ENCODE measurements around the gene RDM1. TPM values are rescaled to one million over a fixed set of nuclear protein-coding genes. Genes with fewer than 3 reads are reported as not detected.

Gene RDM1
- total and polyA plus RNA-seq, 2 experiments from 2014 or later, result 3.9 to 8.8 TPM

DNA sequence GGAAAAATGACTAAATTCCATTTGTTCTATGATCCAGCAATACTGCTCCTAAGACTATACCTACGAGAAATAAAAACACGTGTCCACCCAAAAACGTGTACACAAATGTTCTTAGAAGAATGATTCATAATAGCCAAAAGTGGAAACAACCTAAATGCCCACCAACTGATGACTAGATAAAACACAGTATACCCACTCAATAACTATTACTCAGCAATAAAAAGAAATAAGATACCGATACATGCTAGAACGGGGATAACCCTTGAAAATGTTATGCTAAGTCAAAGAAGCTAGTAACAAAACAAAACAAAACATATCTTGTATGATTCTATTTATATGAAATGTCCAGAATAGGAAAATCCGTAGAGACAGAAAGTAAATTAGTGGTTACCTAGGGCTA, 33.1 kb upstream of the RDM1 start (continued):
- TF ChIP-seq, protein P1, sequence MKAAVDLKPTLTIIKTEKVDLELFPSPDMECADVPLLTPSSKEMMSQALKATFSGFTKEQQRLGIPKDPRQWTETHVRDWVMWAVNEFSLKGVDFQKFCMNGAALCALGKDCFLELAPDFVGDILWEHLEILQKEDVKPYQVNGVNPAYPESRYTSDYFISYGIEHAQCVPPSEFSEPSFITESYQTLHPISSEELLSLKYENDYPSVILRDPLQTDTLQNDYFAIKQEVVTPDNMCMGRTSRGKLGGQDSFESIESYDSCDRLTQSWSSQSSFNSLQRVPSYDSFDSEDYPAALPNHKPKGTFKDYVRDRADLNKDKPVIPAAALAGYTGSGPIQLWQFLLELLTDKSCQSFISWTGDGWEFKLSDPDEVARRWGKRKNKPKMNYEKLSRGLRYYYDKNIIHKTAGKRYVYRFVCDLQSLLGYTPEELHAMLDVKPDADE (IDR thresholded peaks at IDR 0.05), result no peak

DNA sequence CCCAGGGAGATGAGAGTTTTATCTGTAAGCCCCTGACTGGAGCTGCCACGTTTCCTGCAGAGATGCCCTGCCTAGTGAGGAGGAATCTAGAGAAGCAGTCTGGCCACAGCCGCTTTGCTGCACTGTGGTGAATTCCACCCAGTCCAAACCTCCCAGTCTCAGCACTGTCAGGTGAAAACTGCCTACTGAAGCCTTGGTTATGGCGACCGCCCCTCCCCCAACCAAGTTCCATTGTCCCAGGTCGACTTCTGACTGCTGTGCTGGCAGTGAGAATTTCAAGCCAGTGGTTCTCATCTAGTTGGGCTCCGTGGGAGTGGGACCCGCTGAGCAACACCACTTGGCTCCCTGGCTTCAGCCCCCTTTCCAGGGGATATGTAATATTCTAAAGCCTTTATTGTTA, 23.1 kb upstream of the RDM1 start:
- no peaks in the 10 kb centered on the region for H3K36me3 ChIP-seq (ENCODE audit: insufficient read depth)
- peaks cover 9% of the 10 kb centered on the region; the same call in 1 of the 2 replicates for H3K9me2 ChIP-seq (ENCODE audit: insufficient read depth)
- no peaks in the 10 kb centered on the region for H3F3A ChIP-seq (replicated peaks; ENCODE audit: low read depth)
- TF ChIP-seq, protein P1 (IDR thresholded peaks at IDR 0.05), result no peak
- TF ChIP-seq ZNF331 (CRISPR knock-in tag; IDR thresholded peaks at IDR 0.05; ENCODE audit: low read depth) (no peak), EZH2 (IDR thresholded peaks at IDR 0.05; ENCODE audit: low read depth, unreplicated experiment) (no peak), CREB1 (CRISPR knock-in tag; IDR thresholded peaks at IDR 0.05; ENCODE audit: low read depth) (no peak), POLR2AphosphoS5 (IDR thresholded peaks at IDR 0.05; ENCODE audit: low read depth) (no peak), STAT1 (IDR thresholded peaks at IDR 0.05; ENCODE audit: unreplicated experiment) (no peak)
- TF ChIP-seq, protein P2, sequence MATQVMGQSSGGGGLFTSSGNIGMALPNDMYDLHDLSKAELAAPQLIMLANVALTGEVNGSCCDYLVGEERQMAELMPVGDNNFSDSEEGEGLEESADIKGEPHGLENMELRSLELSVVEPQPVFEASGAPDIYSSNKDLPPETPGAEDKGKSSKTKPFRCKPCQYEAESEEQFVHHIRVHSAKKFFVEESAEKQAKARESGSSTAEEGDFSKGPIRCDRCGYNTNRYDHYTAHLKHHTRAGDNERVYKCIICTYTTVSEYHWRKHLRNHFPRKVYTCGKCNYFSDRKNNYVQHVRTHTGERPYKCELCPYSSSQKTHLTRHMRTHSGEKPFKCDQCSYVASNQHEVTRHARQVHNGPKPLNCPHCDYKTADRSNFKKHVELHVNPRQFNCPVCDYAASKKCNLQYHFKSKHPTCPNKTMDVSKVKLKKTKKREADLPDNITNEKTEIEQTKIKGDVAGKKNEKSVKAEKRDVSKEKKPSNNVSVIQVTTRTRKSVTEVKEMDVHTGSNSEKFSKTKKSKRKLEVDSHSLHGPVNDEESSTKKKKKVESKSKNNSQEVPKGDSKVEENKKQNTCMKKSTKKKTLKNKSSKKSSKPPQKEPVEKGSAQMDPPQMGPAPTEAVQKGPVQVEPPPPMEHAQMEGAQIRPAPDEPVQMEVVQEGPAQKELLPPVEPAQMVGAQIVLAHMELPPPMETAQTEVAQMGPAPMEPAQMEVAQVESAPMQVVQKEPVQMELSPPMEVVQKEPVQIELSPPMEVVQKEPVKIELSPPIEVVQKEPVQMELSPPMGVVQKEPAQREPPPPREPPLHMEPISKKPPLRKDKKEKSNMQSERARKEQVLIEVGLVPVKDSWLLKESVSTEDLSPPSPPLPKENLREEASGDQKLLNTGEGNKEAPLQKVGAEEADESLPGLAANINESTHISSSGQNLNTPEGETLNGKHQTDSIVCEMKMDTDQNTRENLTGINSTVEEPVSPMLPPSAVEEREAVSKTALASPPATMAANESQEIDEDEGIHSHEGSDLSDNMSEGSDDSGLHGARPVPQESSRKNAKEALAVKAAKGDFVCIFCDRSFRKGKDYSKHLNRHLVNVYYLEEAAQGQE (IDR thresholded peaks at IDR 0.05; ENCODE audit: unreplicated experiment), result no peak
- H3K27me3 ChIP-seq (ENCODE audit: insufficient read depth), result no peaks in the 10 kb centered on the region
- peak; percentile 48; the same call in 2 of the 3 replicates for ATAC-seq
- peaks cover 3% of the 10 kb centered on the region for H3K27me3 Mint-ChIP-seq (ENCODE audit: insufficient read depth, low read depth, poor library complexity)
- H3K9me3 Mint-ChIP-seq, result no peaks in the 10 kb centered on the region
- no peaks in the 10 kb centered on the region for H3K79me2 ChIP-seq (replicated peaks; ENCODE audit: insufficient read depth)
- H3K4me2 ChIP-seq, result 0 out of 2 replicates have a peak overlapping the region, but pooled peaks have one; percentile 36
- H2AFZ ChIP-seq, result peak overlapping the region; percentile 99
- peaks cover 12% of the 10 kb centered on the region; the same call in 2 of the 3 replicates for H3K4me1 Mint-ChIP-seq
- no peak overlapping the region for H3K4me3 Mint-ChIP-seq
- H3K27ac ChIP-seq (ENCODE audit: low read depth), result no peak overlapping the region
- H4K20me1 ChIP-seq (replicated peaks; ENCODE audit: insufficient read depth), result no peaks in the 10 kb centered on the region
- no peak overlapping the region for H3K4me3 ChIP-seq
- H3K4me1 ChIP-seq (ENCODE audit: insufficient read depth), result peaks cover 11% of the 10 kb centered on the region
- peak; percentile 47 for DNase-seq (ENCODE audit: low spot score)
- no peak overlapping the region for H3K27ac Mint-ChIP-seq
- H3K36me3 Mint-ChIP-seq (ENCODE audit: low read depth), result no peaks in the 10 kb centered on the region

DNA sequence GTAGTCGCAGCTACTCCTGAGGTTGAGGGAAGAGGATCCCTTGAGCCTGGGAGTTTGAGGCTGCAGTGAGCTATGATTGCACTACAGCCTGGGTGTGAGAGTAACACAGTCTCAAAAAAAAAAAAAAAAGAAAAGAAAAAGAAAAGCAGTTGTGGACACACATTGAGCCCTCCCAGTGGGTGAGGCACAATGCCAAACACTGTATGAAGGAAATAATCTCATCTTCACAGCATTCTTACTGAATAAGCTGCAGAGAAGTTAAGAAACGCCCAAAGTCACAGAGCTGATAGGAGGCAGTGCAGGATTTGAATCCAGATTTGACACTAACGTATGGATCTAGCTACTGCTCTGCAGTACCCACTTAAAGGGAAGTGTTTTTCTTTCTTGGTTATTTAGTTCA, 18.8 kb upstream of the RDM1 start:
- no peaks in the 10 kb centered on the region for H3K36me3 Mint-ChIP-seq (ENCODE audit: low read depth)
- ATAC-seq (no peak), DNase-seq (ENCODE audit: low spot score) (no peak)
- no peak overlapping the region for H3K27ac Mint-ChIP-seq
- Histone ChIP-seq H3K4me2 (no peak overlapping the region), H4K20me1 (replicated peaks; ENCODE audit: insufficient read depth) (no peaks in the 10 kb centered on the region), H2AFZ (peak overlapping the region; percentile 63), H3K79me2 (replicated peaks; ENCODE audit: insufficient read depth) (no peaks in the 10 kb centered on the region), H3K9me2 (ENCODE audit: insufficient read depth) (peaks cover 4% of the 10 kb centered on the region; the same call in 1 of the 2 replicates), H3K27me3 (ENCODE audit: insufficient read depth) (no peaks in the 10 kb centered on the region), H3K36me3 (ENCODE audit: insufficient read depth) (no peaks in the 10 kb centered on the region), H3K4me3 (no peak overlapping the region), H3F3A (replicated peaks; ENCODE audit: low read depth) (no peaks in the 10 kb centered on the region), H3K27ac (ENCODE audit: low read depth) (no peak overlapping the region), H3K4me1 (ENCODE audit: insufficient read depth) (peaks cover 11% of the 10 kb centered on the region)
- no peak overlapping the region for H3K4me3 Mint-ChIP-seq
- no peaks in the 10 kb centered on the region for H3K27me3 Mint-ChIP-seq (ENCODE audit: insufficient read depth, low read depth, poor library complexity)
- no peaks in the 10 kb centered on the region for H3K9me3 Mint-ChIP-seq
- peaks cover 12% of the 10 kb centered on the region; the same call in 2 of the 3 replicates for H3K4me1 Mint-ChIP-seq
- TF ChIP-seq, protein P1 (IDR thresholded peaks at IDR 0.05), result no peak
